ENCODE data around the gene NBAS. TPM values are rescaled to one million over a fixed set of nuclear protein-coding genes. Genes with fewer than 3 reads are reported as not detected.
"Not testable (repeated sequence)": the region's sequence is repeated elsewhere in the genome, so short reads cannot be mapped to it uniquely, and the experiment has no call there.

The NBAS gene
- total RNA-seq, 4 donors from 2014 or later, result 22.8 to 32.0 (median 23.7) TPM

- no peak for DNase-seq
- Histone ChIP-seq H3K9me3 (no peaks in the 10 kb centered on the region), H3K4me3 (no peak overlapping the region), H3K27me3 (peaks cover 0 to 23% (median 0%) of the 10 kb centered on the region in 4 donors), H3K36me3 (peaks cover 0 to 13% (median 0%) of the 10 kb centered on the region in 3 donors), H3K27ac (no peak overlapping the region), H3K4me1 (peaks cover 0 to 18% (median 0%) of the 10 kb centered on the region in 3 donors)
- intact Hi-C loops (cut with DNase I), result no loop called here
- 46 to 47% methylated on average over 5 of the region's 5 CpGs for WGBS, 2 donors
- TF ChIP-seq POLR2A (IDR thresholded peaks at IDR 0.05) (no peak), CTCF (IDR thresholded peaks at IDR 0.05) (no peak)
Measured at GRCh38 chr2:15334644-15335326, 226.3 kb downstream of the NBAS start.

- WGBS, 2 donors, result 58 to 82% methylated on average over 2 of the region's 2 CpGs
- H3K9me3 ChIP-seq, result no peaks in the 10 kb centered on the region
- peaks cover 0 to 41% (median 0%) of the 10 kb centered on the region in 3 donors for H3K36me3 ChIP-seq
- no peak overlapping the region for H3K4me3 ChIP-seq
- DNase-seq, result no peak
- H3K27ac ChIP-seq, result no peak overlapping the region
- no peaks in the 10 kb centered on the region for H3K4me1 ChIP-seq
- peaks cover 0 to 23% (median 0%) of the 10 kb centered on the region in 4 donors for H3K27me3 ChIP-seq
- intact Hi-C loops (cut with DNase I), result no loop called here
- no peak for TF ChIP-seq POLR2A (IDR thresholded peaks at IDR 0.05)
- no peak for TF ChIP-seq CTCF (IDR thresholded peaks at IDR 0.05)
Measured at GRCh38 chr2:15331787-15332186, 229.3 kb downstream of the NBAS start.

- DNase-seq, result no peak
- H3K4me3 ChIP-seq, result no peak overlapping the region
- no peaks in the 10 kb centered on the region for H3K4me1 ChIP-seq
- WGBS, 2 donors, result 86 to 94% methylated on average over 1 of the region's 1 CpG
- TF ChIP-seq CTCF (IDR thresholded peaks at IDR 0.05) (no peak), POLR2A (IDR thresholded peaks at IDR 0.05) (no peak)
- H3K27ac ChIP-seq, result no peak overlapping the region
- H3K27me3 ChIP-seq, result no peaks in the 10 kb centered on the region
- intact Hi-C loops (cut with DNase I), result no loop called here
- peaks cover 0 to 71% (median 0%) of the 10 kb centered on the region in 3 donors for H3K36me3 ChIP-seq
- peaks cover 0 to 10% (median 0%) of the 10 kb centered on the region in 3 donors for H3K9me3 ChIP-seq
Measured at GRCh38 chr2:15325296-15325695, 235.8 kb downstream of the NBAS start.

GRCh38 chr2:15323227-15323626, 237.9 kb downstream of the NBAS start:
- Histone ChIP-seq H3K9me3 (peaks cover 0 to 10% (median 0%) of the 10 kb centered on the region in 3 donors), H3K4me3 (no peak overlapping the region), H3K36me3 (peaks cover 0 to 50% (median 0%) of the 10 kb centered on the region in 3 donors), H3K27ac (no peak overlapping the region), H3K4me1 (no peaks in the 10 kb centered on the region), H3K27me3 (no peaks in the 10 kb centered on the region)
- TF ChIP-seq CTCF (IDR thresholded peaks at IDR 0.05), result no peak
- no peak for TF ChIP-seq POLR2A (IDR thresholded peaks at IDR 0.05)
- 83 to 91% methylated on average over 1 of the region's 1 CpG for WGBS, 2 donors
- intact Hi-C loops (cut with DNase I), result no loop called here
- DNase-seq, result no peak

- WGBS, 2 donors, result 87 to 90% methylated on average over 4 of the region's 4 CpGs
- H3K27me3 ChIP-seq; H3K27ac ChIP-seq; intact Hi-C loops (cut with DNase I); H3K4me1 ChIP-seq; DNase-seq; H3K4me3 ChIP-seq: not testable (repeated sequence)
- peaks cover 0 to 39% (median 3%) of the 10 kb centered on the region in 3 donors for H3K36me3 ChIP-seq
- H3K9me3 ChIP-seq, result peaks cover 0 to 10% (median 0%) of the 10 kb centered on the region in 3 donors
Measured at GRCh38 chr2:15321481-15321880, 239.7 kb downstream of the NBAS start.

All from esophagus squamous epithelium (tissue), 5 donors.